HepG2 (cell line): ENCODE results near the gene CCDC142. TPM values are rescaled to one million over a fixed set of nuclear protein-coding genes. Genes with fewer than 3 reads are reported as not detected.
A peak's percentile ranks its signal among the peaks of the same experiment; 100 is the strongest.

Experiments
- FOXK2 ChIP-seq: fragments of 450-650 bp; IDR thresholded peaks from 2 replicates; pipeline ENCODE4 v1.6.1; 2016
- GMEB2 ChIP-seq: IDR thresholded peaks from 2 replicates; pipeline ENCODE4 v1.6.1; 2016; ENCODE audit warnings: missing biosample characterization, missing genetic modification reagents, low read depth
- HOXD1 ChIP-seq: sonication (generic); formaldehyde crosslinking; IDR thresholded peaks from 2 replicates; pipeline ENCODE4 v1.5.0; 2020; ENCODE audit warnings: missing genetic modification reagents
- IKZF1 ChIP-seq: fragments of 450-650 bp; IDR thresholded peaks from 2 replicates; pipeline ENCODE4 v1.7.1; 2016
- IKZF4 ChIP-seq: sonication (generic); formaldehyde crosslinking; IDR thresholded peaks from 2 replicates; pipeline ENCODE4 v1.5.1; 2020; ENCODE audit warnings: borderline replicate concordance, mild to moderate bottlenecking, low read depth, missing genetic modification reagents; ENCODE audit errors: not compliant biosample characterization
- IKZF5 ChIP-seq: IDR thresholded peaks from 2 replicates; pipeline ENCODE4 v1.6.1; 2018; ENCODE audit warnings: missing genetic modification reagents, mild to moderate bottlenecking, missing compliant biosample characterization
- IRF2 ChIP-seq: IDR thresholded peaks from 2 replicates; pipeline ENCODE4 v1.6.1; 2018; ENCODE audit warnings: missing genetic modification reagents, missing compliant biosample characterization
- KLF9 ChIP-seq: IDR thresholded peaks from 2 replicates; pipeline ENCODE4 v1.6.1; 2016; ENCODE audit warnings: low read depth
- MED1 ChIP-seq: sonication (generic); formaldehyde crosslinking; IDR thresholded peaks from 2 replicates; pipeline ENCODE4 v1.4.0; 2020; ENCODE audit warnings: missing genetic modification reagents
- NONO ChIP-seq, 2 experiments: fragments of 450-650 bp in 1 of 2; sonication (generic) in 1 of 2; formaldehyde crosslinking in 1 of 2; IDR thresholded peaks in 1 of 2; conservative IDR thresholded peaks in 1 of 2; 2 replicates each; pipeline versions ENCODE4 v1.6.1 to v1.8.0; 2017 to 2022; ENCODE audit warnings: mild to moderate bottlenecking in 1 of 2, missing genetic modification reagents in 1 of 2, moderate library complexity in 1 of 2
- RFX1 ChIP-seq: fragments of 450-650 bp; IDR thresholded peaks from 2 replicates; pipeline ENCODE4 v1.6.1; 2017
- YY1 ChIP-seq: IDR thresholded peaks from 2 replicates; pipeline ENCODE4 v1.6.1; 2011; ENCODE audit warnings: low read length, low read depth, moderate library complexity, mild to moderate bottlenecking; ENCODE audit not compliant: insufficient read depth, insufficient replicate concordance
- ZNF205 ChIP-seq: IDR thresholded peaks from 2 replicates; pipeline ENCODE4 v1.6.1; 2018; ENCODE audit warnings: missing biosample characterization, missing genetic modification reagents
- ZNF264 ChIP-seq: sonication (generic); formaldehyde crosslinking; IDR thresholded peaks from 2 replicates; pipeline ENCODE4 v1.4.0; 2020; ENCODE audit warnings: missing genetic modification reagents
- ZNF589 ChIP-seq: sonication (generic); formaldehyde crosslinking; conservative IDR thresholded peaks from 2 replicates; pipeline ENCODE4 v1.8.0; 2022; ENCODE audit warnings: mild to moderate bottlenecking, moderate library complexity, missing genetic modification reagents
- ZNF776 ChIP-seq: sonication (generic); formaldehyde crosslinking; IDR thresholded peaks from 2 replicates; pipeline ENCODE4 v1.4.0; 2020; ENCODE audit warnings: mild to moderate bottlenecking, missing genetic modification reagents
- ZSCAN20 ChIP-seq: sonication (generic); formaldehyde crosslinking; IDR thresholded peaks from 2 replicates; pipeline ENCODE4 v1.4.0; 2020; ENCODE audit warnings: missing genetic modification reagents, mild to moderate bottlenecking, borderline replicate concordance
- polyA plus RNA-seq, 8 experiments: library from polyadenylated mRNA; depleted of rRNA in 3 of 8; stranded (reverse) in 7 of 8; unstranded in 1 of 8; fragments of >200 nt; fragmentation: Illumina TruSeq in 4 of 8; extraction: Trizol in 4 of 8; gene quantifications; 2 replicates each; pipeline versions ENCODE4 v1.2.1 to v1.2.3, GENCODE V29; 2011 to 2016; ENCODE audit warnings: low read depth in 4 of 8, missing spikeins in 1 of 8, mixed read lengths in 1 of 8; ENCODE audit not compliant: insufficient read depth in 1 of 8
- total RNA-seq, 5 experiments: library from RNA; depleted of rRNA; stranded (reverse); fragments of >200 nt; fragmentation: Illumina TruSeq; extraction: Trizol; gene quantifications; 2 replicates each; pipeline ENCODE4 v1.2.3, GENCODE V29; 2016; ENCODE audit warnings: low read depth in 1 of 5
- TF ChIP-seq, protein P1 (sequence below): sonication (generic); formaldehyde crosslinking; IDR thresholded peaks from 2 replicates; pipeline ENCODE4 v1.4.0; 2020; ENCODE audit warnings: missing genetic modification reagents, borderline replicate concordance

The CCDC142 gene
- total and polyA plus RNA-seq, 2 of the 13 experiments (the other 11 are each of a cell fraction or from before 2014, with no cell fraction given), result 14.7 to 30.4 TPM

DNA sequence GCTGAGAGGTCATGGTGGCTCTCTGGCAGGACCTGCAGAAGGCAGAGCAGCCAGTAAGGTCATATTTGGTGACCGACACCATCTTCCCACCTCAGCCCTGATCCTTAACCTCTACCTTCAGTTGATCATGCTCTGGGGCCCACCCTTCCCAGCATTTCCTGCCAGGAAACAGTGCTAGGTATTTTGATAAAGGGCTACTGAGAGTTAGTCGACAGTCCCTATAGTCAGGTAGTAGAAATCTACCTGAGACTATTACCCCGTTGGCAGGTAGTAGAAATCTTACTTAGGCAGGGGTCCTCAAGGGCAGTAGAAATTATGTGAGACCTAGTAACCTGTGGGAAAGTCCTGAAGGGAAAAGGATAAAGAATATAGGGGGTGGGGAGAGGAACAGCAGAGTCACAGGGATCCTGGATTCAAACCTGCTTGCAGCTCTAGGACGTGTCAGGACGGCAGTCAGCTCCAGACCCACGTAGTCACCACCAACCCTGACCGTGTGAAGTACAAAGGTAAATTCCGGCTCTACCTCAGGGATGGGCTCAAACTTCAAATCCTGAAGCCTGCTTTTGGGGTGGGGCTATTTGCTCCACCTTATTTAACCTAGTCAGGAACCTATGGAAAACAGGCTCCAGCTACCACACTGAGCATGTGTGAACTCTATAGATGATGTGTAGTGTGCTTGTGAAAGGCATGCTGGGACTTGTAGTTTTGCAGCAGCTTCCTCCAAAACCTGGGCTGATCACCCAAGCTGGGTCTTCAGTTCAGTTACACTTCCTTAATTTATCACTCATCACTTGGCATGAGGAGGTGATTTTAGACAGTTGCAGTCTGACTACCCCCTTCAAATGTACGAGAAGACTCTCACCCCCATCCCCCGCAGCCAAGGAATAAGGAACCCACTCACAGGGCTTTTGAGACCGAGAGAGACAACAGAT lies 43.2 kb upstream of the CCDC142 start, which contains the start of gene DQX1 (continued):
- TF ChIP-seq, protein P1, sequence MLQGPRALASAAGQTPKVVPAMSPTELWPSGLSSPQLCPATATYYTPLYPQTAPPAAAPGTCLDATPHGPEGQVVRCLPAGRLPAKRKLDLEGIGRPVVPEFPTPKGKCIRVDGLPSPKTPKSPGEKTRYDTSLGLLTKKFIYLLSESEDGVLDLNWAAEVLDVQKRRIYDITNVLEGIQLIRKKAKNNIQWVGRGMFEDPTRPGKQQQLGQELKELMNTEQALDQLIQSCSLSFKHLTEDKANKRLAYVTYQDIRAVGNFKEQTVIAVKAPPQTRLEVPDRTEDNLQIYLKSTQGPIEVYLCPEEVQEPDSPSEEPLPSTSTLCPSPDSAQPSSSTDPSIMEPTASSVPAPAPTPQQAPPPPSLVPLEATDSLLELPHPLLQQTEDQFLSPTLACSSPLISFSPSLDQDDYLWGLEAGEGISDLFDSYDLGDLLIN, result no peak
- peak; percentile 91 for TF ChIP-seq IRF2 (CRISPR knock-in tag)
- TF ChIP-seq ZNF205 (CRISPR knock-in tag), result 0 out of 2 replicates have a peak, but pooled peaks have one; percentile 40
- TF ChIP-seq YY1, result peak; percentile 56
- no peak; the same call in 1 of the 2 replicates for TF ChIP-seq ZNF589 (CRISPR knock-in tag)
- no peak for TF ChIP-seq NONO (IDR thresholded peaks at IDR 0.05)
- peak; percentile 76 for TF ChIP-seq NONO (CRISPR knock-in tag; conservative IDR thresholded peaks at IDR 0.05)
- TF ChIP-seq HOXD1, result peak; percentile 41; the same call in 1 of the 2 replicates
- TF ChIP-seq ZSCAN20 (CRISPR knock-in tag), result no peak
- 0 out of 2 replicates have a peak, but pooled peaks have one; percentile 67 for TF ChIP-seq KLF9 (CRISPR knock-in tag)
- no peak for TF ChIP-seq ZNF776 (CRISPR knock-in tag)
- TF ChIP-seq ZNF264 (CRISPR knock-in tag), result no peak
- no peak for TF ChIP-seq IKZF1
- TF ChIP-seq FOXK2, result peak; percentile 69; the same call in 1 of the 2 replicates
- peak; percentile 87 for TF ChIP-seq MED1
- no peak for TF ChIP-seq IKZF4 (CRISPR knock-in tag)
- TF ChIP-seq IKZF5 (CRISPR knock-in tag), result peak; percentile 75; the same call in 1 of the 2 replicates
- TF ChIP-seq RFX1, result no peak
- TF ChIP-seq GMEB2 (CRISPR knock-in tag), result peak; percentile 38; the same call in 1 of the 2 replicates
